NB4 (cell line): ENCODE measurements around the gene BMPR1B.

Source experiments
- DNase-seq: peaks from one replicate; pipeline ENCODE4 v3.0.0; 2010; ENCODE audit warnings: low read depth
- H3K4me3 ChIP-seq: one replicate; pipeline ENCODE4 v1.5.1; 2011; ENCODE audit warnings: mild to moderate bottlenecking, low read depth, low read length, moderate library complexity
- MYC ChIP-seq: IDR thresholded peaks from 2 replicates; pipeline ENCODE4 v1.6.1; 2011; ENCODE audit warnings: low read depth, low read length
- POLR2A ChIP-seq: IDR thresholded peaks from 2 replicates; pipeline ENCODE4 v1.6.1; 2011; ENCODE audit warnings: mild to moderate bottlenecking; ENCODE audit not compliant: insufficient read length; ENCODE audit errors: extremely low read depth
- TF ChIP-seq, protein P1 (sequence below): IDR thresholded peaks from 2 replicates; pipeline ENCODE4 v1.6.1; 2011; ENCODE audit warnings: low read depth, low read length
- TF ChIP-seq, protein P2 (sequence below): IDR thresholded peaks from one replicate; pipeline ENCODE4 v1.5.1; 2012; ENCODE audit warnings: low read depth, low read length

The BMPR1B gene

DNA sequence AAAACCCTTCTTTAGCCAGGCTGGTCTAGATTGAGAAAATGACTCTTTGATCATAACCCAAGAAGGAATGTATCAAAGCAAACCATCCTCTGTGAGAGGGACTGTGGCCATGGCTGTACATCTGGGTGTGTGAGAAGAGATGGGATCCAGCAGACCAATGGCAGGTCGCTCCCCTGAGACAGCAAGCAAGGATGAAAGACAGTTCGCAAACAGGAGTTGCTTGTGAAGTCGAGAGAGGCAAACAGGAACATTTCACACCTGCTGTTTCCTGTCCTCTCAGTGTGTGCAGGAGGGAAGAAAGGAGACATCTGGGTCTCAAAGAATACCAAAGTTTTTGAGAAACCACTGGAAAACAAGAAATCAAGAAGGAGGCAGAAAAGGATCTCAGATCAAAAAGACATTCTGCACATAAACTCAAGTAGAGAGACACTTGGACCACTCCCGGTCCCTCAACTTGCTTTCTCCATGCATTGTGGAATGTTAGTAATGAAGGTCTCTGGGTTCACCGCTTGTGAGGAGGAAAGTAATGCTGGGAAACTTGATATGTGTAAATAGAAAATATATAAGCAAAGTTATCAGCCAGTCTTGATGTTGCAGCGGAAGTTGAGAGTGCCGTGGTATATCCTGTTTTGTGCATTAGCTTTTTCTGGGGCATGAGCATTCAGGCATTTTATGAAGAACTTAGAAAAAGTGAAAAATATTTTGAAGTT, 327.5 kb downstream of the BMPR1B start:
- TF ChIP-seq, protein P1, sequence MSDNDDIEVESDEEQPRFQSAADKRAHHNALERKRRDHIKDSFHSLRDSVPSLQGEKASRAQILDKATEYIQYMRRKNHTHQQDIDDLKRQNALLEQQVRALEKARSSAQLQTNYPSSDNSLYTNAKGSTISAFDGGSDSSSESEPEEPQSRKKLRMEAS: no peak
- TF ChIP-seq POLR2A (no peak), MYC (no peak)
- TF ChIP-seq, protein P2, sequence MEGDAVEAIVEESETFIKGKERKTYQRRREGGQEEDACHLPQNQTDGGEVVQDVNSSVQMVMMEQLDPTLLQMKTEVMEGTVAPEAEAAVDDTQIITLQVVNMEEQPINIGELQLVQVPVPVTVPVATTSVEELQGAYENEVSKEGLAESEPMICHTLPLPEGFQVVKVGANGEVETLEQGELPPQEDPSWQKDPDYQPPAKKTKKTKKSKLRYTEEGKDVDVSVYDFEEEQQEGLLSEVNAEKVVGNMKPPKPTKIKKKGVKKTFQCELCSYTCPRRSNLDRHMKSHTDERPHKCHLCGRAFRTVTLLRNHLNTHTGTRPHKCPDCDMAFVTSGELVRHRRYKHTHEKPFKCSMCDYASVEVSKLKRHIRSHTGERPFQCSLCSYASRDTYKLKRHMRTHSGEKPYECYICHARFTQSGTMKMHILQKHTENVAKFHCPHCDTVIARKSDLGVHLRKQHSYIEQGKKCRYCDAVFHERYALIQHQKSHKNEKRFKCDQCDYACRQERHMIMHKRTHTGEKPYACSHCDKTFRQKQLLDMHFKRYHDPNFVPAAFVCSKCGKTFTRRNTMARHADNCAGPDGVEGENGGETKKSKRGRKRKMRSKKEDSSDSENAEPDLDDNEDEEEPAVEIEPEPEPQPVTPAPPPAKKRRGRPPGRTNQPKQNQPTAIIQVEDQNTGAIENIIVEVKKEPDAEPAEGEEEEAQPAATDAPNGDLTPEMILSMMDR: no peak
- DNase-seq: no peak
- H3K4me3 ChIP-seq: no peak overlapping the region

- H3K4me3 ChIP-seq: no peak overlapping the region
- DNase-seq: no peak
- TF ChIP-seq, protein P2: no peak
- TF ChIP-seq MYC (no peak), POLR2A (no peak)
- TF ChIP-seq, protein P1: no peak
These were observed 328.8 kb downstream of the BMPR1B start for GRCh38 chr4:95086551-95086950.

GRCh38 chr4:95087657-95088455, 330.1 kb downstream of the BMPR1B start:
- H3K4me3 ChIP-seq: no peak overlapping the region
- TF ChIP-seq, protein P1: no peak
- TF ChIP-seq POLR2A (no peak), MYC (no peak)
- TF ChIP-seq, protein P2: no peak
- no peak for DNase-seq

GRCh38 chr4:95091272-95091671, 333.5 kb downstream of the BMPR1B start:
- DNase-seq: no peak
- no peak overlapping the region for H3K4me3 ChIP-seq
- TF ChIP-seq MYC (no peak), POLR2A (no peak)
- TF ChIP-seq, protein P1: no peak
- TF ChIP-seq, protein P2: no peak

- H3K4me3 ChIP-seq: no peak overlapping the region
- DNase-seq: no peak
- TF ChIP-seq, protein P2: no peak
- no peak for TF ChIP-seq MYC
- TF ChIP-seq, protein P1: no peak
- no peak for TF ChIP-seq POLR2A
These were observed 335.0 kb downstream of the BMPR1B start for GRCh38 chr4:95092766-95093165.
